Ovary (tissue), 9 donors: ENCODE data around the gene RLN1. TPM values are rescaled to one million over a fixed set of nuclear protein-coding genes. Genes with fewer than 3 reads are reported as not detected.
"Not testable (repeated sequence)": the region's sequence is repeated elsewhere in the genome, so short reads cannot be mapped to it uniquely, and the experiment has no call there.

ENCODE experiments used
- DNase-seq, 5 donors: peaks; one replicate each; pipeline ENCODE4 v3.0.0-alpha.2; 2019 to 2020
- H3K27ac ChIP-seq, 2 donors: fragments of 200-600 bp; one replicate each; pipeline versions ENCODE4 v1.5.1 to v1.8.0; 2019 to 2022
- H3K27me3 ChIP-seq: fragments of 200-600 bp; one replicate; pipeline ENCODE4 v1.8.0; 2022
- H3K36me3 ChIP-seq: fragments of 200-600 bp; sonication (generic); one replicate; pipeline ENCODE4 v1.5.1; 2019
- H3K4me1 ChIP-seq: one replicate; pipeline ENCODE4 v1.8.1; 2013; ENCODE audit warnings: mild to moderate bottlenecking, moderate library complexity; ENCODE audit not compliant: insufficient read depth
- H3K4me3 ChIP-seq: fragments of 200-600 bp; sonication (generic); one replicate; pipeline ENCODE4 v1.5.1; 2017
- H3K9me3 ChIP-seq, 2 donors: fragments of 200-600 bp in 1 of 2; sonication (generic) in 1 of 2; one replicate each; pipeline versions ENCODE4 v1.5.1 to v1.8.1; 2013 to 2019; ENCODE audit warnings: mild to moderate bottlenecking in 1 of 2, moderate library complexity in 1 of 2
- EP300 ChIP-seq: sonication (generic); formaldehyde crosslinking; IDR thresholded peaks from one replicate; pipeline ENCODE4 v1.6.1; 2017; ENCODE audit warnings: antibody characterized with exemption
- POLR2A ChIP-seq: fragments of 450-650 bp; IDR thresholded peaks from one replicate; pipeline ENCODE4 v1.6.1; 2017; ENCODE audit warnings: antibody characterized with exemption, mild to moderate bottlenecking, moderate library complexity
- WGBS, 3 donors: extraction: QIAGEN DNeasy Blood & Tissue Kit in 1 of 3; methylation state at CpG; one replicate each; pipeline versions ENCODE4 v1.1.5 to v1.1.7; 2013 to 2017; 5-methylcytosine and 5-hydroxymethylcytosine counted together
- intact Hi-C, 4 donors: fragments of 100-400 bp; cut with DNase I; formaldehyde crosslinking; loops; one replicate each; pipeline versions ENCODE4 v1.11.0 to v1.15.1; 2022 to 2023
- polyA plus RNA-seq, 2 donors: library from polyadenylated mRNA; stranded (reverse); fragments of 200-250 nt in 1 of 2; fragments of 350-450 nt in 1 of 2; fragmentation: Illumina TruSeq in 1 of 2; extraction: RNeasy Lipid Tissue Mini Kit (QIAGEN cat#74804) in 1 of 2; gene quantifications; one replicate each; pipeline ENCODE4 v1.2.3, GENCODE V29; 2013 to 2014
- total RNA-seq, 7 donors: library from RNA; depleted of rRNA in 2 of 7; stranded (reverse); fragments of >200 nt in 2 of 7; fragmentation: NEBNext Ultra II Directional in 3 of 7; extraction: Animal tissue kit (Norgen Biotek cat#: 25700) in 3 of 7; gene quantifications; one replicate each; pipeline versions ENCODE4 v1.1.0 to v1.2.4, GENCODE V29; 2016 to 2023
- TF ChIP-seq, protein P1 (sequence below), 3 donors: fragments of 450-650 bp in 2 of 3; fragments of 200-600 bp in 1 of 3; IDR thresholded peaks; one replicate each; pipeline versions ENCODE4 v1.5.1 to v1.8.0; 2016 to 2022; ENCODE audit warnings: antibody characterized with exemption in 3 of 3, mild to moderate bottlenecking in 1 of 3
- donor health status: DM: no; HTN: no; CAD: no; lungs with moderate emphysema.
- donor health status: DM: no; HTN: no; CAD: no.
- donor health status: Bipolar disorder and iron deficiency.
- donor health status: DM: yes; HTN: yes; CAD: no.
- donor health status: DM: no; HTN: no; CAD: no.
- donor health status: DM: yes; HTN: yes; CAD: no.

RLN1 gene
- total and polyA plus RNA-seq, 9 donors = 0.28 to 1.4 TPM; not detected in 7

DNA sequence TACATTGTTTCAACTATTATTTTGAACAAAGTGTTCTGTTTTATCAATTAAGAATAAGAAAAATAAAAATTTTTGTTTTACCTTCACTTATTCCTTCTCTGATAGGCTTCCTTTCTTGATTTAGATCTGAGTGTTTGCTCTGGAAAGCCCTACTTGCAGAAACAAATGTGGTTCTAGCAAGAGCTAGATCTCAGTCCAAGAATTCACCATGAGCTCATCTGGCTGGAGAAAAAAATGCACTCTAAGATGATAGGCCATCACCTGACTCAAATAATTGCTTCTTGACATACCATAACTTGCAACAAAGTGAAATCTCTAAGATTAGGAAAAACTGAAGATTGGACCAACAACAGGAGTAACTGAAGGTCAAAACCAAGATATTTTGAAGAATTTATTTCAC is 28.8 kb downstream of the RLN1 start:
- H3K36me3 ChIP-seq = no peaks in the 10 kb centered on the region
- no peak for DNase-seq
- intact Hi-C loops = no loop called here
- H3K4me1 ChIP-seq = no peaks in the 10 kb centered on the region
- no peak overlapping the region for H3K27ac ChIP-seq
- H3K9me3 ChIP-seq = no peaks in the 10 kb centered on the region
- H3K27me3 ChIP-seq = no peaks in the 10 kb centered on the region
- TF ChIP-seq, protein P1, sequence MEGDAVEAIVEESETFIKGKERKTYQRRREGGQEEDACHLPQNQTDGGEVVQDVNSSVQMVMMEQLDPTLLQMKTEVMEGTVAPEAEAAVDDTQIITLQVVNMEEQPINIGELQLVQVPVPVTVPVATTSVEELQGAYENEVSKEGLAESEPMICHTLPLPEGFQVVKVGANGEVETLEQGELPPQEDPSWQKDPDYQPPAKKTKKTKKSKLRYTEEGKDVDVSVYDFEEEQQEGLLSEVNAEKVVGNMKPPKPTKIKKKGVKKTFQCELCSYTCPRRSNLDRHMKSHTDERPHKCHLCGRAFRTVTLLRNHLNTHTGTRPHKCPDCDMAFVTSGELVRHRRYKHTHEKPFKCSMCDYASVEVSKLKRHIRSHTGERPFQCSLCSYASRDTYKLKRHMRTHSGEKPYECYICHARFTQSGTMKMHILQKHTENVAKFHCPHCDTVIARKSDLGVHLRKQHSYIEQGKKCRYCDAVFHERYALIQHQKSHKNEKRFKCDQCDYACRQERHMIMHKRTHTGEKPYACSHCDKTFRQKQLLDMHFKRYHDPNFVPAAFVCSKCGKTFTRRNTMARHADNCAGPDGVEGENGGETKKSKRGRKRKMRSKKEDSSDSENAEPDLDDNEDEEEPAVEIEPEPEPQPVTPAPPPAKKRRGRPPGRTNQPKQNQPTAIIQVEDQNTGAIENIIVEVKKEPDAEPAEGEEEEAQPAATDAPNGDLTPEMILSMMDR (IDR thresholded peaks at IDR 0.05) = no peak
- TF ChIP-seq POLR2A (no peak), EP300 (no peak)
- H3K4me3 ChIP-seq = no peak overlapping the region

DNA sequence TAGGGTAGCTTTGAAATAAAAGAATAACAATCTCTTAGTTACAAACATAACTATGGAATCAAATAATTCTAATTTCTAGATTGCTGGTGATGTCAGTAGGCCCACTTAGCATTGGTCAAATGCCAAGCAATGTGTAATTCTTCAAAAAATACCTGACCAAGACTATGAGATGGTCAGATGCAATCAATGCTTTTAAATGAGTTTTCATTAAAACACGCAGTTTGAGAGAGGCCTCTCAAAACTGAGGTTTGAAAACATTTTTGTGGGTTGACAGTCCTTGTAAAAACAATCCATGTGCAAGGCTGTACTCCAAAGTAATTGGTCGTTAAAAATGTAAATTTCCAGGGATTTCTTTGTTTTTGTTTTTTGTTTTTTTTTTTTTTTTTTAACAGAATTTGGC is 33.9 kb downstream of the RLN1 start:
- Histone ChIP-seq H3K4me1 (no peaks in the 10 kb centered on the region), H3K4me3 (no peak overlapping the region), H3K27ac (no peak overlapping the region), H3K36me3 (no peaks in the 10 kb centered on the region), H3K27me3 (no peaks in the 10 kb centered on the region), H3K9me3 (no peaks in the 10 kb centered on the region)
- DNase-seq = no peak
- intact Hi-C loops = no loop called here
- TF ChIP-seq POLR2A = no peak
- WGBS, 3 donors = 61 to 74% (median 72%) methylated on average over 2 of the region's 2 CpGs

DNA sequence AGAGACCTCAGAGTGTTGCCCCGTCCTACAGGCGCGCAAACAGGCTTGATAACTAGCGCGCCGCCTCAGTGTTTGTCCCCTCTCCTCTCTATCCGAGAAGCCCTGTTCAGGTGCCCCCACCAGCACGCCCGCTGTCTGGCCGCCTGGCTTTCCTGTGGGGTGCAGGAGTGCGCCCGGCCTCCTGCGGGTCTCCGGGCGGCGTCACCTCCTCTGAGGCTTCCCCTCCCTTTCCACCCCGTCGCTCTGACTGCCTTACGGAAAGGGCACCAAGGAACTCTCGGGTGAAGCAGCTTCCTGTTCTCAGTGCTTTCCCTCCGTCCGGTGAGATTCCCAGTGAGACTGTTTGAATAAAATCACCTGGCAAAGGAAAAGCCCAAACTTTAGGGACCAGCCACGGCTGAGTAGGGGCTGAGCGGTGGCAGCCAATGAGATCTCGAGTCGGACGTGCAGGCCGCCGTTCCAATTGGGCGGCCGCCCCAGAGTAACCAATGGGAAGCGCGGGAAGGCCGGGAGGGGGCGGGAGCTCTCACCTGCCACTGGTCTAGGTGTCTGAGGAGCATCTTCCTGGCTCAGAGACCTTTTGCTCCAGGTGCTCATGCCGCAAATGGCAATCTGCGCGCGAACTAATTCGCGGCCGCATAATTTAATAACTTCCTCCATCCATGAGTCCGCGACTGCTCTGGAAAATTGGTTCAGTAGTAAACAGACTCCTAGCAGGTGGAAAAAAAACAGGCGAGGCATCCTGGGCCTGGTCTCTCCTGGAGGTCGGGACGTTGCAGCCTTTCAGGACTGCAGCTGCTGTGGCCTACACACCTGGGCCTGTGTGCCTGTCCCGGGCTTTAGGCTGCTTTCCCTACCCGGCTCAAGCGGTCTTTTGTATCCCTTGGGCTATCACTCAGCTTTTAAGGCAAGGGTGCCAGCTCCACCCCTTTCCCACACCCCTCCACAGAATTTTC is 35.6 kb downstream of the RLN1 start, which contains the start of gene RLN2:
TSS of gene RLN2 (minus strand) at position 877 of the 956 bp plus-strand sequence. CDS start at position 741, 136 bp downstream.
- intact Hi-C loops, H3K27ac ChIP-seq, DNase-seq, H3K4me1 ChIP-seq, H3K36me3 ChIP-seq, H3K27me3 ChIP-seq, H3K4me3 ChIP-seq, H3K9me3 ChIP-seq: not testable (repeated sequence)
- WGBS, 3 donors = 13 to 35% (median 26%) methylated on average over 15 to 27 of the region's 50 CpGs

DNA sequence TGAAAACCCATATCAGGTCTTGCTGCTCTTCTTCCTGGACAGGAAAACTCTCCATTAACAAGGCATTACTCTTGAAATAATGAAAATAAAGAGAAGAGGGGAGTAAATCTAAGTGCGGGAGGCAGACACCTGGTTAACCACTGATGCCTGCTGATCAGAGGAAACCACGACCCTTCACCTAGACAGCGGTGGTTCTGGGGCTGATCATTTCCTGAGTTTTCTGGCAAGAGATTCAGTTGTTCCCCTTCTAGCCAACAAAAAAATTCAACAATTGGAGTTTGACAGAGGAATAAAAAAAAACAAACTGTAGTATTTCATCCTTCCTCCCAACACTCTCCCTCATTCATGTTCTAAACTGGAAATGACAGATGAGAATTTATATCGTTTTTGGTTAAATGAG is 38.1 kb downstream of the RLN1 start:
- no peaks in the 10 kb centered on the region for H3K4me1 ChIP-seq
- intact Hi-C loops = no loop called here
- no peak overlapping the region for H3K4me3 ChIP-seq
- H3K9me3 ChIP-seq = no peaks in the 10 kb centered on the region
- DNase-seq = no peak
- no peaks in the 10 kb centered on the region for H3K27me3 ChIP-seq
- no peaks in the 10 kb centered on the region for H3K36me3 ChIP-seq
- TF ChIP-seq, protein P1 (IDR thresholded peaks at IDR 0.05) = no peak
- TF ChIP-seq EP300 (no peak), POLR2A (no peak)
- H3K27ac ChIP-seq = no peak overlapping the region
- 42 to 51% (median 45%) methylated on average over 4 of the region's 4 CpGs for WGBS, 3 donors

DNA sequence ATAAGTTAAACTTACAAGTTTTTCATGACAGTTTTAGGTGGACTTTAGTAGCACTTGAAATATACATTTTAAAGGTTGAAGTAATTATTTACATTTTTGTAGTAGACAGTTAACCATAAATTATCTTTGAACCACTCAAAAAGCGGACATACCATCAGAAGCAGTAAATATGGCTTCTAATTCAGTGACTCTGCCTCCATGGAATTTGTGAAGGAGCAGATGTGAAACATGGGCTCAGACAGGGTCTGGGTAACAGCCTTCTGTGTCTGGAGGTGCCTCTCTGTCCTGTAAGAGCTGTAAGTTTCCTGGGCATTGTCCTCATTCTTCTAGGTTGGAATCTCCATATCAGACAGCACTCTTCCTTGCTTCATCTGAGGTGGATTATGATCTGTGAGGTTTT is 47.5 kb downstream of the RLN1 start:
- Histone ChIP-seq H3K9me3 (no peaks in the 10 kb centered on the region), H3K4me3 (no peak overlapping the region), H3K27ac (no peak overlapping the region), H3K27me3 (no peaks in the 10 kb centered on the region), H3K36me3 (no peaks in the 10 kb centered on the region), H3K4me1 (no peaks in the 10 kb centered on the region)
- no peak for DNase-seq
- intact Hi-C loops = no loop called here
- 80 to 81% (median 80%) methylated on average over 1 of the region's 1 CpG for WGBS, 3 donors
- TF ChIP-seq, protein P1 (IDR thresholded peaks at IDR 0.05) = no peak
- TF ChIP-seq EP300 = no peak
- no peak for TF ChIP-seq POLR2A
